HL-60 (cell line): ENCODE measurements around the gene MANF.

Source experiments
- DNase-seq, 2 experiments: peaks; one replicate each; pipeline ENCODE4 v3.0.0-alpha.2; 2010 to 2020; ENCODE audit warnings: low read depth in 1 of 2, low spot score in 1 of 2
- H3K27ac ChIP-seq: fragments of 250-450 bp; sonication (Bioruptor Pico); replicated peaks from 2 replicates; pipeline ENCODE4 v1.5.1; 2020; ENCODE audit warnings: mild to moderate bottlenecking, moderate library complexity
- H3K27me3 ChIP-seq: fragments of 250-450 bp; sonication (Bioruptor Pico); 2 replicates; pipeline ENCODE4 v1.5.1; 2021; ENCODE audit warnings: mild to moderate bottlenecking, moderate library complexity; ENCODE audit not compliant: insufficient read depth, poor library complexity, severe bottlenecking
- H3K4me3 ChIP-seq: replicated peaks from 2 replicates; pipeline ENCODE4 v1.5.1; 2011; ENCODE audit warnings: mild to moderate bottlenecking, control low read depth, low read length; ENCODE audit not compliant: insufficient read depth
- GABPA ChIP-seq: IDR thresholded peaks from 2 replicates; pipeline ENCODE4 v1.6.1; 2012; ENCODE audit warnings: low read depth
- POLR2AphosphoS5 ChIP-seq: IDR thresholded peaks from 2 replicates; pipeline ENCODE4 v1.6.1; 2012; ENCODE audit warnings: low read depth
- SPI1 ChIP-seq: IDR thresholded peaks from 2 replicates; pipeline ENCODE4 v1.6.1; 2012; ENCODE audit warnings: low read depth, mild to moderate bottlenecking, borderline replicate concordance
- TF ChIP-seq, protein P1 (sequence below): IDR thresholded peaks from one replicate; pipeline ENCODE4 v1.5.1; 2011; ENCODE audit warnings: low read length, control low read depth, inconsistent platforms; ENCODE audit not compliant: insufficient read depth
- TF ChIP-seq, protein P2 (sequence below): IDR thresholded peaks from 2 replicates; pipeline ENCODE4 v1.6.1; 2012; ENCODE audit warnings: low read depth; ENCODE audit not compliant: insufficient replicate concordance

MANF gene

DNA sequence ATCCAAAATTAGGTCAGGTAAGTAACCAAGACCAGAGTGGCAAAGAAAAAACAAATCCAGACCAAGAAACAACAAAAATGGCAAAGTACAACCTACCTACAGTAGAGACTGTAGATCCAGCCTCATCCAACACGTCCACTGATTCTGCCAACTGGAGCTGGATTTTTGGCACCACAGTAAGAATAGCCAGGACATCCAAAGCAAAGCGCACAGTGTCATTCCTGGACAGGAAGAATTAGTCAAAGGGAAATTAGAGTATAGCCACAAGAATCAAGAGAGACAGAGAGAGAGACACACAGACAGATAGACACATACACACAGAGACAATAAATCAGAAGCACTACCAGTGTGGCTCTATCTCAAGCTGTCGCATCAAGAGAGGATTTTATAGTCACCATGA is 37.1 kb downstream of the MANF start:
- DNase-seq: no peak
- Histone ChIP-seq H3K27me3 (no peaks in the 10 kb centered on the region), H3K27ac (no peak overlapping the region), H3K4me3 (no peak overlapping the region)
- TF ChIP-seq GABPA (no peak), SPI1 (no peak), POLR2AphosphoS5 (no peak)
- TF ChIP-seq, protein P1, sequence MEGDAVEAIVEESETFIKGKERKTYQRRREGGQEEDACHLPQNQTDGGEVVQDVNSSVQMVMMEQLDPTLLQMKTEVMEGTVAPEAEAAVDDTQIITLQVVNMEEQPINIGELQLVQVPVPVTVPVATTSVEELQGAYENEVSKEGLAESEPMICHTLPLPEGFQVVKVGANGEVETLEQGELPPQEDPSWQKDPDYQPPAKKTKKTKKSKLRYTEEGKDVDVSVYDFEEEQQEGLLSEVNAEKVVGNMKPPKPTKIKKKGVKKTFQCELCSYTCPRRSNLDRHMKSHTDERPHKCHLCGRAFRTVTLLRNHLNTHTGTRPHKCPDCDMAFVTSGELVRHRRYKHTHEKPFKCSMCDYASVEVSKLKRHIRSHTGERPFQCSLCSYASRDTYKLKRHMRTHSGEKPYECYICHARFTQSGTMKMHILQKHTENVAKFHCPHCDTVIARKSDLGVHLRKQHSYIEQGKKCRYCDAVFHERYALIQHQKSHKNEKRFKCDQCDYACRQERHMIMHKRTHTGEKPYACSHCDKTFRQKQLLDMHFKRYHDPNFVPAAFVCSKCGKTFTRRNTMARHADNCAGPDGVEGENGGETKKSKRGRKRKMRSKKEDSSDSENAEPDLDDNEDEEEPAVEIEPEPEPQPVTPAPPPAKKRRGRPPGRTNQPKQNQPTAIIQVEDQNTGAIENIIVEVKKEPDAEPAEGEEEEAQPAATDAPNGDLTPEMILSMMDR: no peak
- TF ChIP-seq, protein P2, sequence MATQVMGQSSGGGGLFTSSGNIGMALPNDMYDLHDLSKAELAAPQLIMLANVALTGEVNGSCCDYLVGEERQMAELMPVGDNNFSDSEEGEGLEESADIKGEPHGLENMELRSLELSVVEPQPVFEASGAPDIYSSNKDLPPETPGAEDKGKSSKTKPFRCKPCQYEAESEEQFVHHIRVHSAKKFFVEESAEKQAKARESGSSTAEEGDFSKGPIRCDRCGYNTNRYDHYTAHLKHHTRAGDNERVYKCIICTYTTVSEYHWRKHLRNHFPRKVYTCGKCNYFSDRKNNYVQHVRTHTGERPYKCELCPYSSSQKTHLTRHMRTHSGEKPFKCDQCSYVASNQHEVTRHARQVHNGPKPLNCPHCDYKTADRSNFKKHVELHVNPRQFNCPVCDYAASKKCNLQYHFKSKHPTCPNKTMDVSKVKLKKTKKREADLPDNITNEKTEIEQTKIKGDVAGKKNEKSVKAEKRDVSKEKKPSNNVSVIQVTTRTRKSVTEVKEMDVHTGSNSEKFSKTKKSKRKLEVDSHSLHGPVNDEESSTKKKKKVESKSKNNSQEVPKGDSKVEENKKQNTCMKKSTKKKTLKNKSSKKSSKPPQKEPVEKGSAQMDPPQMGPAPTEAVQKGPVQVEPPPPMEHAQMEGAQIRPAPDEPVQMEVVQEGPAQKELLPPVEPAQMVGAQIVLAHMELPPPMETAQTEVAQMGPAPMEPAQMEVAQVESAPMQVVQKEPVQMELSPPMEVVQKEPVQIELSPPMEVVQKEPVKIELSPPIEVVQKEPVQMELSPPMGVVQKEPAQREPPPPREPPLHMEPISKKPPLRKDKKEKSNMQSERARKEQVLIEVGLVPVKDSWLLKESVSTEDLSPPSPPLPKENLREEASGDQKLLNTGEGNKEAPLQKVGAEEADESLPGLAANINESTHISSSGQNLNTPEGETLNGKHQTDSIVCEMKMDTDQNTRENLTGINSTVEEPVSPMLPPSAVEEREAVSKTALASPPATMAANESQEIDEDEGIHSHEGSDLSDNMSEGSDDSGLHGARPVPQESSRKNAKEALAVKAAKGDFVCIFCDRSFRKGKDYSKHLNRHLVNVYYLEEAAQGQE: no peak

DNA sequence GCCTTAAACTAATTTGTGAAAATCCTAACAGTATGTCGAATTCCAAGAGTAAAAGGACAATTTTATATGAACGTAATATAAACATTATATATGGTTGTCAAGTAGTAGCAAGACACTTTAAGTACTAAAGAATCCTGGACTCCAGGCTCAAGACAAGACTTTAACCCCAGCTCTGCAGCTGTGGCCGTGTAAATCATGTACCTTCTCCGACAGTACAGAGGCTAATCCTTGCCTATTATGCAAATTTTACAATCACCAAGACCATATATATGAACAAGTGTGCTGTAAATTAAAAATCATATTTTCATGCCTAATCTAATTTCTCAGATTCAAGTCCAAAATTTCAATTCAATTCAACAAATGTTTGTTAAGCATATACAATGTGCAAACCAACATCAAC is 41.8 kb downstream of the MANF start:
- no peak overlapping the region for H3K4me3 ChIP-seq
- TF ChIP-seq POLR2AphosphoS5: no peak
- TF ChIP-seq SPI1: no peak
- TF ChIP-seq, protein P1: no peak
- TF ChIP-seq GABPA: no peak
- TF ChIP-seq, protein P2: no peak
- no peak overlapping the region for H3K27ac ChIP-seq
- DNase-seq: no peak
- no peaks in the 10 kb centered on the region for H3K27me3 ChIP-seq

DNA sequence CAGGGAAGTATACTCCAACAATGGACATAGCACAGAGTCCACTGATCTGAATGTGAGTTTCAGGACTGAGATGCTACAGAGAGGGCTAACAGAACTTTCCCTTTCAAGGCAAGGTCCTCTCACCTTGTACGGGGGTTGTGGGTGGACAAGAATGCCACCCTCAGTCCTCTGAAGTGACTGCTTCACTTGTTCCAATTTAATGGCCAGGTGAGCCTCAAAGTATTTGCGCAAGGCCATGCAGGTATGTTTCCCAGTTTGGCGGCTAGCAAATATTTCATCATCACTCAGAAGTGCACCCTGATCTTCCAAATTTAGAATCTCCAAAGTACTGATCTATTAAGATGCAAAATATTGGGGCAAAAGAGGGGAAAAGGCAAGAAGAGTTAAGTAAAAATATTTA is 44.0 kb downstream of the MANF start:
- H3K4me3 ChIP-seq: no peak overlapping the region
- DNase-seq: no peak
- TF ChIP-seq, protein P2: no peak
- TF ChIP-seq SPI1 (no peak), GABPA (no peak), POLR2AphosphoS5 (no peak)
- TF ChIP-seq, protein P1: no peak
- H3K27ac ChIP-seq: no peak overlapping the region
- no peaks in the 10 kb centered on the region for H3K27me3 ChIP-seq
